ENCODE measurements around the gene NFYB.

NFYB gene

GRCh38 chr12:104167519-104168458 is 29.8 kb upstream of the NFYB start:
- no peak overlapping the region for H2AFZ ChIP-seq (ENCODE audit: low read depth, low read length, severe bottlenecking)
- no peaks in the 10 kb centered on the region for H3K79me2 ChIP-seq (ENCODE audit: insufficient read depth, low read length)
- no peaks in the 10 kb centered on the region for H3K27me3 ChIP-seq (ENCODE audit: low read length)
- H3K4me2 ChIP-seq (ENCODE audit: low read depth, low read length, poor library complexity, severe bottlenecking) = no peak overlapping the region
- no peak overlapping the region for H3K9ac ChIP-seq (ENCODE audit: low read length)
- no peak overlapping the region for H3K27ac ChIP-seq (ENCODE audit: low read depth, low read length)
- no peaks in the 10 kb centered on the region for H3K9me2 ChIP-seq (replicated peaks; ENCODE audit: insufficient read depth, low read length)
- H4K20me1 ChIP-seq (ENCODE audit: low read depth, low read length) = no peaks in the 10 kb centered on the region
- H3K36me3 ChIP-seq (ENCODE audit: low read length) = no peaks in the 10 kb centered on the region
- no peaks in the 10 kb centered on the region for H3F3A ChIP-seq (ENCODE audit: insufficient read depth)
- H3K9me3 ChIP-seq (ENCODE audit: insufficient read depth, low read length) = no peaks in the 10 kb centered on the region
- no peak overlapping the region for H3K4me3 ChIP-seq (ENCODE audit: insufficient read depth, low read length, poor library complexity, severe bottlenecking)
- TF ChIP-seq EZH2phosphoT487 (conservative IDR thresholded peaks at IDR 0.05; ENCODE audit: low read length) = no peak
- no peak for TF ChIP-seq CTCF (IDR thresholded peaks at IDR 0.05; ENCODE audit: insufficient read depth, low read length, poor library complexity, severe bottlenecking)

- Histone ChIP-seq H4K20me1 (ENCODE audit: low read depth, low read length) (no peaks in the 10 kb centered on the region), H3F3A (ENCODE audit: insufficient read depth) (no peaks in the 10 kb centered on the region), H3K4me3 (ENCODE audit: insufficient read depth, low read length, poor library complexity, severe bottlenecking) (no peak overlapping the region), H3K27ac (ENCODE audit: low read depth, low read length) (no peak overlapping the region), H3K4me2 (ENCODE audit: low read depth, low read length, poor library complexity, severe bottlenecking) (no peak overlapping the region), H3K36me3 (ENCODE audit: low read length) (no peaks in the 10 kb centered on the region), H2AFZ (ENCODE audit: low read depth, low read length, severe bottlenecking) (no peak overlapping the region), H3K9me2 (replicated peaks; ENCODE audit: insufficient read depth, low read length) (no peaks in the 10 kb centered on the region), H3K79me2 (ENCODE audit: insufficient read depth, low read length) (no peaks in the 10 kb centered on the region), H3K27me3 (ENCODE audit: low read length) (no peaks in the 10 kb centered on the region), H3K9ac (ENCODE audit: low read length) (no peak overlapping the region), H3K9me3 (ENCODE audit: insufficient read depth, low read length) (no peaks in the 10 kb centered on the region)
- no peak for TF ChIP-seq EZH2phosphoT487 (conservative IDR thresholded peaks at IDR 0.05; ENCODE audit: low read length)
- TF ChIP-seq CTCF (IDR thresholded peaks at IDR 0.05; ENCODE audit: insufficient read depth, low read length, poor library complexity, severe bottlenecking) = no peak
These were observed 28.5 kb upstream of the NFYB start for GRCh38 chr12:104166465-104166864.

GRCh38 chr12:104165801-104166200 is 27.8 kb upstream of the NFYB start:
- Histone ChIP-seq H3K4me3 (ENCODE audit: insufficient read depth, low read length, poor library complexity, severe bottlenecking) (no peak overlapping the region), H3K9me3 (ENCODE audit: insufficient read depth, low read length) (no peaks in the 10 kb centered on the region), H3K4me2 (ENCODE audit: low read depth, low read length, poor library complexity, severe bottlenecking) (no peak overlapping the region), H3K9me2 (replicated peaks; ENCODE audit: insufficient read depth, low read length) (no peaks in the 10 kb centered on the region), H4K20me1 (ENCODE audit: low read depth, low read length) (no peaks in the 10 kb centered on the region), H2AFZ (ENCODE audit: low read depth, low read length, severe bottlenecking) (no peak overlapping the region), H3F3A (ENCODE audit: insufficient read depth) (no peaks in the 10 kb centered on the region), H3K27me3 (ENCODE audit: low read length) (no peaks in the 10 kb centered on the region), H3K27ac (ENCODE audit: low read depth, low read length) (no peak overlapping the region), H3K79me2 (ENCODE audit: insufficient read depth, low read length) (no peaks in the 10 kb centered on the region), H3K36me3 (ENCODE audit: low read length) (no peaks in the 10 kb centered on the region), H3K9ac (ENCODE audit: low read length) (no peak overlapping the region)
- TF ChIP-seq CTCF (IDR thresholded peaks at IDR 0.05; ENCODE audit: insufficient read depth, low read length, poor library complexity, severe bottlenecking) (no peak), EZH2phosphoT487 (conservative IDR thresholded peaks at IDR 0.05; ENCODE audit: low read length) (no peak)
